PFSK-1 (cell line): ENCODE data around the gene CDKN2B-AS1.

ENCODE experiments used
- FOXP2 ChIP-seq: optimal IDR thresholded peaks from 2 replicates; pipeline ENCODE3; 2011; ENCODE audit warnings: borderline replicate concordance, control low read depth, inconsistent platforms; ENCODE audit not compliant: insufficient read depth; ENCODE audit errors: extremely low read length, extremely low read depth
- POLR2AphosphoS5 ChIP-seq: IDR thresholded peaks from 2 replicates; pipeline ENCODE4 v1.6.1; 2012; ENCODE audit warnings: low read depth, mild to moderate bottlenecking, control low read depth, low read length, moderate library complexity
- REST ChIP-seq, 2 experiments: IDR thresholded peaks; 2 replicates each; pipeline versions ENCODE4 v1.6.1 to v1.8.0; 2011 to 2012; ENCODE audit warnings: low read depth in 2 of 2, low read length in 2 of 2, control low read depth in 1 of 2, inconsistent platforms in 1 of 2, mild to moderate bottlenecking in 1 of 2, moderate library complexity in 1 of 2; ENCODE audit not compliant: insufficient read depth in 1 of 2
- SIN3A ChIP-seq: IDR thresholded peaks from 2 replicates; pipeline ENCODE4 v1.6.1; 2012; ENCODE audit warnings: mild to moderate bottlenecking, low read length, moderate library complexity, borderline replicate concordance; ENCODE audit not compliant: insufficient read depth
- TAF1 ChIP-seq: IDR thresholded peaks from 2 replicates; pipeline ENCODE4 v1.6.1; 2012; ENCODE audit warnings: low read length, control low read depth, borderline replicate concordance; ENCODE audit not compliant: insufficient read depth

The CDKN2B-AS1 gene

GRCh38 chr9:22138956-22139660 lies 144.5 kb downstream of the CDKN2B-AS1 start:
- TF ChIP-seq REST (IDR thresholded peaks at IDR 0.05; ENCODE audit: insufficient read depth in 1 of 2, low read depth in 2 of 2, low read length in 2 of 2) = no peak

DNA sequence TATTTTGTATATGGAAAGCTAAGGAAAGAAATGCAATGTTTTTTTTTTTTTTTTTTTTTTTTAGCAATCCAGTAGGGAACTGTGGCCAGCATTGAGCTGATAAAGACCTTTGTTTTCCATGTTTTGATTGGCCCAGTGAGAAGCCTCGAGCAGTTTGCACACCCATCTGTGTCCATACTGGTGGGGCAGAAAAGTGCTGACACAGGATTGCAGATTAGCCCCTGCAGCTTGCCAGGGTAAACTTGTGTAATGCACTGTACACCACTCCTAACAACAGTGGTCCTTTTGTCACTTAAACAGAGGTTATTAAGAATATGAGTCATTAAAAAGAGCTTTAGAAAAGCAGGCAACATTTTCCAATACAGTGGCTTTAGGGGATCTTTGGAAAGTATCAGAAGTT lies 147.3 kb downstream of the CDKN2B-AS1 start:
- no peak for TF ChIP-seq REST (IDR thresholded peaks at IDR 0.05; ENCODE audit: insufficient read depth in 1 of 2, low read depth in 2 of 2, low read length in 2 of 2)
- TF ChIP-seq POLR2AphosphoS5 = no peak
- no peak for TF ChIP-seq TAF1
- no peak for TF ChIP-seq FOXP2
- TF ChIP-seq SIN3A = no peak

DNA sequence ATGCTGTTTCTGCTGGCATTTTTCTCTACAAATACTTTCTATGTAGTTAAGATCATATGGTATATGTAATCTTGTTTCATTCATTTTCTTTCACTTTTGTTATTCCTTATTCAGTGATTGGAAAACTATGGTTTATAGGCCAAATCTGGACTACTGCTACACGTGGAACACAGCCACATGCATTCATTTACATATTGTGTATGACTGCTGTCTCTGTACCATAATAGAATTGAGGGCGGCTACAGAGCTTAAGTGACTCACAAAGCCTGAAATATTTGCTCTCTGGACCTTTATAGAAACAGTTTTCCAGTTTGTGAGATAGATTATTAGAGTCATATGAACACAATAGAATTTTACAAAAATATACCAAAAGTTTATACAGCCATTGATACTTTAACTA lies 148.1 kb downstream of the CDKN2B-AS1 start:
- TF ChIP-seq TAF1 (no peak), POLR2AphosphoS5 (no peak), SIN3A (no peak), REST (IDR thresholded peaks at IDR 0.05; ENCODE audit: insufficient read depth in 1 of 2, low read depth in 2 of 2, low read length in 2 of 2) (no peak), FOXP2 (no peak)

DNA sequence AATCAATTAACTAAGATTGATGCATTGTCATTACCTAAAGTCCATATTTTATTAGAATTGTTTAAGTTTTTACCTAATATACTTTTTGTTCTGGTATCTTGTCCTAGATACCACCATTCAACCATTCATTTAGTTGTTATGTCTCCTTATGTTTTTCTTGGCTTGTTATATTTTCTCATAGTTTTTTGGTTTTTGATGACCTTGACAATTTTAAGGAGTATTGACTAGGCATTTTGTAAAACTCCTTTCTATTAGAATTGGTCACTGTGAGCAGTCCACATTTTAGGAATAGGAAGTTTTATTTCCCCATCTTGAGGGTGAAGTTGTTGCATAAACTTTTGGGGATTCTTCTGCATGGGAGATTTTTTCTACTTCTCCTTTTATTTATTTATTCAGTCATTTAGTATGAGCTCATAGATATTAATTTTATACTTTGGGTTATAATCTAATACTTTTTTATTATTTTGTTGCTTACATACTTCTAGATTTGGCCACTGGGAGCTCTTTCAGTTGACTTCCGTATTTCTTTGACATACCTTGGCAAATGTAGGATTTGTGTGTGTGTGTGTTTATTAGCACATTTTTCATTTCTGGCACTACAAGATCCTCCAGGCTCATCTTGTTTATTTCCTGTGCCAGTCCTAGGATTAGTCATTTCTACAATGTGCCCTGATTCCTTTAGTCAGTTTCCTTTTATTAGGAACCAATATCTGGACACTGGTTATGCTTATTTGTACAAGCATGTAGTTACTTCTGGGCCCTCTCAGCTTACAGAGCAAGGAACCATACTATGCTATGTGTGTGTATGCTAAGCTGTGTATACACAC lies 149.4 kb downstream of the CDKN2B-AS1 start:
- TF ChIP-seq REST (IDR thresholded peaks at IDR 0.05; ENCODE audit: insufficient read depth in 1 of 2, low read depth in 2 of 2, low read length in 2 of 2) = no peak
- TF ChIP-seq FOXP2 = no peak
- no peak for TF ChIP-seq TAF1
- no peak for TF ChIP-seq POLR2AphosphoS5
- no peak for TF ChIP-seq SIN3A

- no peak for TF ChIP-seq POLR2AphosphoS5
- TF ChIP-seq FOXP2 = no peak
- no peak for TF ChIP-seq SIN3A
- TF ChIP-seq TAF1 = no peak
- no peak for TF ChIP-seq REST (IDR thresholded peaks at IDR 0.05; ENCODE audit: insufficient read depth in 1 of 2, low read depth in 2 of 2, low read length in 2 of 2)
Observed at GRCh38 chr9:22146604-22147003, 152.0 kb downstream of the CDKN2B-AS1 start.
